ENCODE data around the gene CNIH1. TPM values are rescaled to one million over a fixed set of nuclear protein-coding genes. Genes with fewer than 3 reads are reported as not detected.

CNIH1 gene
- total RNA-seq (2016; rRNA removed; fragmentation: Illumina TruSeq; extraction: Trizol) (141 and 166 TPM in 2 replicates), polyA plus RNA-seq (2011; rRNA removed) (335 and 421 TPM in 2 replicates), polyA minus RNA-seq (2011; rRNA and poly(A)+ RNA removed; ENCODE audit: low replicate concordance) (581 and 762 TPM in 2 replicates), Bru-seq, nascent RNA (percentile 96 among the genes with signal in this experiment), BruChase-seq, experiment 1, labeled RNA remaining after a 6-hour chase (percentile 97 among the genes with signal in this experiment), BruChase-seq, experiment 2, labeled RNA remaining after a 2-hour chase (percentile 95 among the genes with signal in this experiment)
- 78.4 and 95.3 TPM in 2 replicates for total RNA-seq (2016; cell fraction: cytosol; rRNA removed; fragmentation: Illumina TruSeq; extraction: Trizol; ENCODE audit: low read depth)
- 150 and 169 TPM in 2 replicates for total RNA-seq (2016; cell fraction: insoluble cytoplasmic fraction; rRNA removed; fragmentation: Illumina TruSeq; extraction: Trizol)
- total RNA-seq (2016; cell fraction: membrane; rRNA removed; fragmentation: Illumina TruSeq; extraction: Trizol) = 182 and 203 TPM in 2 replicates
- total RNA-seq (2016; cell fraction: nucleus; rRNA removed; fragmentation: Illumina TruSeq; extraction: Trizol) = 107 and 124 TPM in 2 replicates
- 589 and 760 TPM in 2 replicates for polyA plus RNA-seq (2011; cell fraction: cytosol; rRNA removed)
- 90.4 and 93.4 TPM in 2 replicates for polyA plus RNA-seq (2011; cell fraction: nucleus; rRNA removed)
- 212 and 227 TPM in 2 replicates for polyA plus RNA-seq (2012)
- polyA plus RNA-seq (2016; cell fraction: cytosol; fragmentation: Illumina TruSeq; extraction: Trizol; ENCODE audit: low read depth) = 124 and 138 TPM in 2 replicates
- polyA plus RNA-seq (2016; cell fraction: insoluble cytoplasmic fraction; fragmentation: Illumina TruSeq; extraction: Trizol; ENCODE audit: low read depth) = 185 and 205 TPM in 2 replicates
- 220 and 225 TPM in 2 replicates for polyA plus RNA-seq (2016; cell fraction: membrane; fragmentation: Illumina TruSeq; extraction: Trizol; ENCODE audit: low read depth)
- polyA plus RNA-seq (2016; cell fraction: nucleus; fragmentation: Illumina TruSeq; extraction: Trizol; ENCODE audit: insufficient read depth, low read depth) = 245 and 260 TPM in 2 replicates
- polyA minus RNA-seq (2011; cell fraction: cytosol; rRNA and poly(A)+ RNA removed) = 203 and 246 TPM in 2 replicates
- polyA minus RNA-seq (2011; cell fraction: nucleus; rRNA and poly(A)+ RNA removed) = 54.2 and 93.9 TPM in 2 replicates
- long read RNA-seq, experiment 1, full-length matches to known transcripts = 223 of 240 reads
- long read RNA-seq, experiment 1, partial matches to known transcripts = 4 of 240 reads
- long read RNA-seq, experiment 1, other reads (novel, unspliced or antisense) = 13 of 240 reads
- long read RNA-seq, experiment 2, full-length matches to known transcripts = 112 of 277 reads
- long read RNA-seq, experiment 2, partial matches to known transcripts = 8 of 277 reads
- long read RNA-seq, experiment 2, other reads (novel, unspliced or antisense) = 157 of 277 reads

GRCh38 chr14:54440873-54441868 lies at the start of gene CNIH1:
Gene CNIH1, minus strand, starts transcription at chr14:54441374. Its CDS starts 47 bp downstream, at chr14:54441327.
- BruUV-seq (replicated peaks) = no TSS peak
- peak; percentile 28 for FAIRE-seq
- H3K4me1 ChIP-seq (ENCODE audit: insufficient read depth, low read length) = peaks cover 53% of the 10 kb centered on the region
- H3K4me3 ChIP-seq (replicated peaks in 1 of 3; ENCODE audit: insufficient read depth in 1 of 3, low read depth in 2 of 3, low read length in 3 of 3) = peak within 1 kb of the TSS; percentile 82 to 87 (median 86)
- H3K27me3 ChIP-seq (ENCODE audit: control insufficient read depth in 1 of 2, insufficient read depth in 2 of 2, low read length in 2 of 2) = no peaks in the 10 kb centered on the region; a peak in 1 of 5 replicates
- POLR2A ChIA-PET = interaction anchor here (1.1 to 1.7 kb wide), 3 partner anchors 17 to 74 kb away, joined by 3 to 4 read pairs (median 3); no protein-coding TSS in a partner anchor
- peak; percentile 97 for ATAC-seq
- peaks cover 46% of the 10 kb centered on the region for H3K79me2 ChIP-seq (ENCODE audit: insufficient read depth, low read length)
- in situ Hi-C loops (cut with HindIII; ENCODE audit: extremely low pct_ligation_motif_present, low pct_unique_long_range_greater_than_20kb) (no loop called here), intact Hi-C loops (cut with micrococcal nuclease; ENCODE audit: unreplicated experiment) (loop anchor here (1.0 to 5.0 kb wide), 3 partner anchors 44 to 75 kb away; partner anchors contain the start of genes CDKN3 and GMFB)
- H3K9ac ChIP-seq (ENCODE audit: insufficient read depth, low read depth, low read length) = peak within 1 kb of the TSS; percentile 95
- peaks cover 14% of the 10 kb centered on the region for H4K20me1 ChIP-seq (ENCODE audit: insufficient read depth, low read length)
- DNase-seq (ENCODE audit: low spot score) = peak; percentile 84
- H3K36me3 ChIP-seq (replicated peaks in 1 of 2; ENCODE audit: control insufficient read depth in 1 of 2, insufficient read depth in 2 of 2, low read length in 2 of 2) = 0 out of 5 replicates have a peak, but pooled peaks cover 0 to 4% of the 10 kb centered on the region in 2 experiments
- H3K9me3 ChIP-seq (ENCODE audit: low read length) = no peaks in the 10 kb centered on the region
- peak within 1 kb of the TSS; percentile 81 for H3K4me2 ChIP-seq (ENCODE audit: low read depth, low read length)
- peak within 1 kb of the TSS; percentile 96 for H3K27ac ChIP-seq (ENCODE audit: extremely low read length, insufficient read depth, low read length)
- H2AFZ ChIP-seq (ENCODE audit: low read length) = peak within 1 kb of the TSS; percentile 42
- CTCF ChIA-PET (ENCODE audit: low intra/inter-chr PET ratio, low total read pairs) = no interaction called here
- WGBS (ENCODE audit: low lambda C conversion rate) = 1% methylated on average over 23 of the region's 100 CpGs
- TF ChIP-seq, protein P1, sequence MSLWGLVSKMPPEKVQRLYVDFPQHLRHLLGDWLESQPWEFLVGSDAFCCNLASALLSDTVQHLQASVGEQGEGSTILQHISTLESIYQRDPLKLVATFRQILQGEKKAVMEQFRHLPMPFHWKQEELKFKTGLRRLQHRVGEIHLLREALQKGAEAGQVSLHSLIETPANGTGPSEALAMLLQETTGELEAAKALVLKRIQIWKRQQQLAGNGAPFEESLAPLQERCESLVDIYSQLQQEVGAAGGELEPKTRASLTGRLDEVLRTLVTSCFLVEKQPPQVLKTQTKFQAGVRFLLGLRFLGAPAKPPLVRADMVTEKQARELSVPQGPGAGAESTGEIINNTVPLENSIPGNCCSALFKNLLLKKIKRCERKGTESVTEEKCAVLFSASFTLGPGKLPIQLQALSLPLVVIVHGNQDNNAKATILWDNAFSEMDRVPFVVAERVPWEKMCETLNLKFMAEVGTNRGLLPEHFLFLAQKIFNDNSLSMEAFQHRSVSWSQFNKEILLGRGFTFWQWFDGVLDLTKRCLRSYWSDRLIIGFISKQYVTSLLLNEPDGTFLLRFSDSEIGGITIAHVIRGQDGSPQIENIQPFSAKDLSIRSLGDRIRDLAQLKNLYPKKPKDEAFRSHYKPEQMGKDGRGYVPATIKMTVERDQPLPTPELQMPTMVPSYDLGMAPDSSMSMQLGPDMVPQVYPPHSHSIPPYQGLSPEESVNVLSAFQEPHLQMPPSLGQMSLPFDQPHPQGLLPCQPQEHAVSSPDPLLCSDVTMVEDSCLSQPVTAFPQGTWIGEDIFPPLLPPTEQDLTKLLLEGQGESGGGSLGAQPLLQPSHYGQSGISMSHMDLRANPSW (CRISPR knock-in tag; IDR thresholded peaks at IDR 0.05; ENCODE audit: borderline replicate concordance) = peak; percentile 25; the same call in 1 of the 2 replicates
- TF ChIP-seq, protein P2, sequence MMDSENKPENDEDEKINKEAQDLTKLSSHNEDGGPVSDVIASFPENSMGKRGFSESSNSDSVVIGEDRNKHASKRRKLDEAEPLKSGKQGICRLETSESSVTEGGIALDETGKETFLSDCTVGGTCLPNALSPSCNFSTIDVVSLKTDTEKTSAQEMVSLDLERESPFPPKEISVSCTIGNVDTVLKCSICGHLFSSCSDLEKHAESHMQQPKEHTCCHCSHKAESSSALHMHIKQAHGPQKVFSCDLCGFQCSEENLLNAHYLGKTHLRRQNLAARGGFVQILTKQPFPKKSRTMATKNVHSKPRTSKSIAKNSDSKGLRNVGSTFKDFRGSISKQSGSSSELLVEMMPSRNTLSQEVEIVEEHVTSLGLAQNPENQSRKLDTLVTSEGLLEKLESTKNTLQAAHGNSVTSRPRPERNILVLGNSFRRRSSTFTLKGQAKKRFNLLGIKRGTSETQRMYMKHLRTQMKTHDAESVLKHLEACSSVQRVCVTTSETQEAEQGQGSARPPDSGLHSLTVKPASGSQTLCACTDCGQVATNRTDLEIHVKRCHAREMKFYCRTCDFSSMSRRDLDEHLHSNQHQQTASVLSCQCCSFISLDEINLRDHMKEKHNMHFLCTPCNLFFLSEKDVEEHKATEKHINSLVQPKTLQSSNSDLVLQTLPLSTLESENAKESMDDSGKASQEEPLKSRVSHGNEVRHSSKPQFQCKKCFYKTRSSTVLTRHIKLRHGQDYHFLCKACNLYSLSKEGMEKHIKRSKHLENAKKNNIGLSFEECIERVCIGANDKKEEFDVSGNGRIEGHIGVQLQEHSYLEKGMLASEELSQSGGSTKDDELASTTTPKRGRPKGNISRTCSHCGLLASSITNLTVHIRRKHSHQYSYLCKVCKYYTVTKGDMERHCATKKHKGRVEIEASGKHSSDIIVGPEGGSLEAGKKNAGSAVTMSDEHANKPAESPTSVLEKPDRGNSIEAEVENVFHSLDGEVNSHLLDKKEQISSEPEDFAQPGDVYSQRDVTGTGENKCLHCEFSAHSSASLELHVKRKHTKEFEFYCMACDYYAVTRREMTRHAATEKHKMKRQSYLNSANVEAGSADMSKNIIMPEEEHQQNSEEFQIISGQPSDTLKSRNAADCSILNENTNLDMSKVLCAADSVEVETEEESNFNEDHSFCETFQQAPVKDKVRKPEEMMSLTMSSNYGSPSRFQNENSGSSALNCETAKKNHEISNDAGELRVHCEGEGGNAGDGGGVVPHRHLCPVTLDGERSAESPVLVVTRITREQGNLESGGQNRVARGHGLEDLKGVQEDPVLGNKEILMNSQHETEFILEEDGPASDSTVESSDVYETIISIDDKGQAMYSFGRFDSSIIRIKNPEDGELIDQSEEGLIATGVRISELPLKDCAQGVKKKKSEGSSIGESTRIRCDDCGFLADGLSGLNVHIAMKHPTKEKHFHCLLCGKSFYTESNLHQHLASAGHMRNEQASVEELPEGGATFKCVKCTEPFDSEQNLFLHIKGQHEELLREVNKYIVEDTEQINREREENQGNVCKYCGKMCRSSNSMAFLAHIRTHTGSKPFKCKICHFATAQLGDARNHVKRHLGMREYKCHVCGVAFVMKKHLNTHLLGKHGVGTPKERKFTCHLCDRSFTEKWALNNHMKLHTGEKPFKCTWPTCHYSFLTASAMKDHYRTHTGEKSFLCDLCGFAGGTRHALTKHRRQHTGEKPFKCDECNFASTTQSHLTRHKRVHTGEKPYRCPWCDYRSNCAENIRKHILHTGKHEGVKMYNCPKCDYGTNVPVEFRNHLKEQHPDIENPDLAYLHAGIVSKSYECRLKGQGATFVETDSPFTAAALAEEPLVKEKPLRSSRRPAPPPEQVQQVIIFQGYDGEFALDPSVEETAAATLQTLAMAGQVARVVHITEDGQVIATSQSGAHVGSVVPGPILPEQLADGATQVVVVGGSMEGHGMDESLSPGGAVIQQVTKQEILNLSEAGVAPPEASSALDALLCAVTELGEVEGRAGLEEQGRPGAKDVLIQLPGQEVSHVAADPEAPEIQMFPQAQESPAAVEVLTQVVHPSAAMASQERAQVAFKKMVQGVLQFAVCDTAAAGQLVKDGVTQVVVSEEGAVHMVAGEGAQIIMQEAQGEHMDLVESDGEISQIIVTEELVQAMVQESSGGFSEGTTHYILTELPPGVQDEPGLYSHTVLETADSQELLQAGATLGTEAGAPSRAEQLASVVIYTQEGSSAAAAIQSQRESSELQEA (CRISPR knock-in tag; IDR thresholded peaks at IDR 0.05; ENCODE audit: not compliant biosample characterization) = no peak
- no peak for TF ChIP-seq RCOR2 (CRISPR knock-in tag; IDR thresholded peaks at IDR 0.05)

Data from HepG2 (cell line).